ENCODE data around the gene PPARD.

DNA sequence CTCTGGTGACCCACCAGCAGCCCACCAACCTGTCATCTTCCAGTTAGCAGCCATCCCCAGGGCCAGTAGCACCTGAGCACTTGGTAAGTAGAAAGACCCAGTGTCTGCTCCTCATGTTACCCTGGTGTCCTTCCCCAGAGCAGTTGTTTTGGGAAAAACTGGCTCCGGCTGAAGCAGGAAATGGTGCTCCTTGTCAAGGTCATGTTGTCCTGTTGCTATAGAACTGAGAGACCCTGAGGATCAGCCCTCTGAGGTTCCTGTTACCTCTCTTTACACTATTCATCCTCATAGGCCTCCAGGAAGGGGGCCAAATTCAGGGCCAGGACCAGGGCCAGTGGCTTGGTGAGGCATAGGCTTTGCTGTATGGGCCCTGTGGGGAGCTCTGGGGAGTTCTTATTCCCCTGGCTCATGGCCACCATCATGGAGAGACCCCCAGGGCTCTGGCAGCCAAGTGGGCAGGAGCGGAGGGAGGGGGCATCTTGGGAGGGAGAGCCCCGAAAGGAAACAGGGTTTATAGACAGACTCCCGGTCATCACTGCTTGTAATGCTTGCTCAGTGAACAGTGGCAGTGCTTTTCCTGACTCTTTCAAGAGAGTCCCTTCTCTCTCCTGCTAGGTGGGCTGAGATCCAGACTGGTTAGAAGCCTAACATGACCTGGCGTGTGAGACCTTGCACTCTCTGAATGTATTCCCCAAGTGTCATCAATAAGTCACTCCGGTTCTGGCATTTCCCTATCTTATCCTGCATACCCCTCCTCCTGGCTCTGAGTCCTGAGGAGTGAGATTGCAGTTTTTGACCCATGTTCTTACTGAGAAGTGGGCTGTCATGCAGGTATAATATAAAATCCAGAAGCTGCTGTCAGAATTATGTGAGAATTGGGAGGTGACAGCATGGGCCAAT is 50.7 kb downstream of the PPARD start:
- no peak for TF ChIP-seq POLR2A (IDR thresholded peaks at IDR 0.05)
- TF ChIP-seq, protein P1, sequence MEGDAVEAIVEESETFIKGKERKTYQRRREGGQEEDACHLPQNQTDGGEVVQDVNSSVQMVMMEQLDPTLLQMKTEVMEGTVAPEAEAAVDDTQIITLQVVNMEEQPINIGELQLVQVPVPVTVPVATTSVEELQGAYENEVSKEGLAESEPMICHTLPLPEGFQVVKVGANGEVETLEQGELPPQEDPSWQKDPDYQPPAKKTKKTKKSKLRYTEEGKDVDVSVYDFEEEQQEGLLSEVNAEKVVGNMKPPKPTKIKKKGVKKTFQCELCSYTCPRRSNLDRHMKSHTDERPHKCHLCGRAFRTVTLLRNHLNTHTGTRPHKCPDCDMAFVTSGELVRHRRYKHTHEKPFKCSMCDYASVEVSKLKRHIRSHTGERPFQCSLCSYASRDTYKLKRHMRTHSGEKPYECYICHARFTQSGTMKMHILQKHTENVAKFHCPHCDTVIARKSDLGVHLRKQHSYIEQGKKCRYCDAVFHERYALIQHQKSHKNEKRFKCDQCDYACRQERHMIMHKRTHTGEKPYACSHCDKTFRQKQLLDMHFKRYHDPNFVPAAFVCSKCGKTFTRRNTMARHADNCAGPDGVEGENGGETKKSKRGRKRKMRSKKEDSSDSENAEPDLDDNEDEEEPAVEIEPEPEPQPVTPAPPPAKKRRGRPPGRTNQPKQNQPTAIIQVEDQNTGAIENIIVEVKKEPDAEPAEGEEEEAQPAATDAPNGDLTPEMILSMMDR (IDR thresholded peaks at IDR 0.05) = no peak

Measured in thyroid gland (tissue), 4 donors.